AML-193 (cell line): ENCODE results near the gene HYDIN.
"Not testable (repeated sequence)": the region's sequence is repeated elsewhere in the genome, so short reads cannot be mapped to it uniquely, and the experiment has no call there.

Source experiments
- DNase-seq, 2 experiments: peaks; one replicate each; lab custom pipeline; 2025; lab: John Stamatoyannopoulos, UW

HYDIN gene

DNA sequence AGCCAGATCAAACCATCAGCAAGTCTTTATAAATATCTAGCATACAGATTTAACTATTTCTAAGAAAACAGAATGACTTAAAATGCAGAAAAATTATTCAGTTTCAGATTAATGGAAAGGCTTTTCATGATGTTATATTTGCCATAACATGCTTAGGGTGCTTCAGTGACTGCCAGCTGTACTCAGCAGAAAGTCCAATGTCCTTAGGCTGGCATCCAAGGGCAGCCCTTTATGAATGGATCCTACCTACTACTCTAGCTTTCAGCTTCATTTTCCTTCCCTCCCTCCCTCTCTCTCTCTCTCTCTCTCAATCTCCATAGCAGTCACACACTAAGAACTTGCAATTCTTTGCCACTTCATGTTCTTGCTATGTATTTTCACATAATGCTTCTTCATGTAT is 124.6 kb downstream of the HYDIN start:
- DNase-seq, result not testable (repeated sequence)

DNA sequence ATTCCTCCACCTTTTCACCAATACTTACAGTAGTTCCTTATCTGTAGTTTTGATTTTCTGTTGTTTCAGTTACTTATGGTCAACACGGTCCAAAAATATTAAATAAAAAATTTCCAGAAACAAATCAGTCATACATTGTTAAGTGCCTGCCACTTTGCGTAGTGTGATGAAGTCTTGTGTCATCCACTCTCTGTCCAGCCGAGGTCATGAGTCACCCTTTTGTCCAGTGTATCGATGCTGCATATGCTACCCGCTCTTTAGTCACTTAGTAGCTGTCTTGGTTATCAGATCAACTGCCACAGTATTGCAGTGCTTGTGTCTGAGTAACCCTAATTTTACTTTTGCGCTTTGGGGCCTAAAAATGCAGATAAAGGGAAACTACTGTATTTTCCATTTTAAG is 146.9 kb downstream of the HYDIN start:
- not testable (repeated sequence) for DNase-seq

DNA sequence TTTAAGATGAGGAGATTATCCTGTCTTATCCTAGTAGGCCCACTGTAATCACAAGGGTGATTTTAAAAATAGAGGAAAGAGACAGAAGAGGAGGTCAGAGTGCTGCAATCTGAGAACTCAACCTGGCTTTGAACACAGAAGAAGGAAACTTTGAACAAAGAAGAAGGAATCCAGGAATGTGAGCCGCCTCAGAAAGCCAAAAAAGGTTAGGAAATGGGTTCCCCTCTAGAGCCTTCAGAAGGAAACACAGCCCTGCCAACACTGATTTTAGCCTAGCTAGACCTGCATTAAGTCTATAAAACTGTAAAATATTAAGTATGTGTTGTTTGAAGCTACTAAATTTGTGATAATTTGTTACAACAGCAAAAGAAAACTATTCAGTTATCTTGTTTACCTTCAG is 149.7 kb downstream of the HYDIN start:
- DNase-seq, result not testable (repeated sequence)

DNA sequence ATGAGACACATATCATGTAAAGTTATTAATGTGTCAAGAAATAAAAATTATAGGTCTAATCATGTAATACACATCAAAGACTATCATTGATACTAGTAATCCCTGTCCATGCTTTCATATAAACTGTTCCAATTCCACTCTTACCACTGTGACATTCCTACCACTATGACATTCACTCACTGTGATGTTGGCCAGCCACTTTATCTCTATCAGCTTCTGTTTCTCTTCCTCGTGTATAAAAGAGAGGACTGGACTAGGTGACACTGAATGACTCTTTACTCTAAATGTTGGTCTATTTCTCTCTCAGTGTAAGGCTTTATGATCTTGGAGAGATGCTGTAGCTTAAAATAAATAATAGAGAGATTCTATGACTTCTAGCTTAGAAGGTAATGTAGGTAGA is 150.3 kb downstream of the HYDIN start:
- DNase-seq, result not testable (repeated sequence)

DNA sequence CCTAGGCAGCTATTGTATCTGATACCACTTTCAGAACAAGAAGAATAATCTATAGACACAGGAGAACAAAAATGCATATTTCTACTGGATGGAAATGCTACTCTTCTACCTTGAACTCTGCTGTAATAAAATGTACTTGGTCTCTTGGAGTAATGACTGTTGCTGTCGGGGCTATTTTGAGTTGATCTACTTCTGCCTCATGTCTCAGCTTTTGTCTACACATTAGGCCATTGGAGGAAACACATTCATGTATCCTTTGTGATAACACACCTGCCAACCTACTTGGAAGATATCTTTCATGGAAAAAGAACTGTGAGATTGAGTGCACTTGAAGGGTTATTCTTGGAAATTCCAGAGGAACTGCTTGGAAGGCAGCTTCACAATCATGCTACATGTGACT is 159.9 kb downstream of the HYDIN start:
- not testable (repeated sequence) for DNase-seq

DNA sequence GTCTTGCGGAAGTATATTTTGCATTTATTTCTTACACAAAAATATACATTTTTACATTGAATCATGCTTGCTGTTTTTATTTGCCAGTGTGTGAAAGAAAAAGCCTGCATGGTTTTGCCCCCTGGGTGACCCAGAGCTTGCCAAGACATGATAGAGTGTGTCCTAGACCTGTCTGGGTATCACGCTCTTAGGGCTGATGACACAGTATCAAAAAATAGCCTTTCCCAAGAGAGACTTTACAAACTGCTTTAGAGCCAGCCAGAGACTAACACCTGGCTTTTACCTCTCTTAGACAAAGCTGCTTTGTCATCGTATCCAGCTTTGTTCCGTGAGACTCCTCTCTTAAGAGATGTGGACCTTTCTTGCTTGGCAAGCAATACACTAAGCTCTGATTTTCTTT is 160.7 kb downstream of the HYDIN start:
- DNase-seq, result not testable (repeated sequence)

DNA sequence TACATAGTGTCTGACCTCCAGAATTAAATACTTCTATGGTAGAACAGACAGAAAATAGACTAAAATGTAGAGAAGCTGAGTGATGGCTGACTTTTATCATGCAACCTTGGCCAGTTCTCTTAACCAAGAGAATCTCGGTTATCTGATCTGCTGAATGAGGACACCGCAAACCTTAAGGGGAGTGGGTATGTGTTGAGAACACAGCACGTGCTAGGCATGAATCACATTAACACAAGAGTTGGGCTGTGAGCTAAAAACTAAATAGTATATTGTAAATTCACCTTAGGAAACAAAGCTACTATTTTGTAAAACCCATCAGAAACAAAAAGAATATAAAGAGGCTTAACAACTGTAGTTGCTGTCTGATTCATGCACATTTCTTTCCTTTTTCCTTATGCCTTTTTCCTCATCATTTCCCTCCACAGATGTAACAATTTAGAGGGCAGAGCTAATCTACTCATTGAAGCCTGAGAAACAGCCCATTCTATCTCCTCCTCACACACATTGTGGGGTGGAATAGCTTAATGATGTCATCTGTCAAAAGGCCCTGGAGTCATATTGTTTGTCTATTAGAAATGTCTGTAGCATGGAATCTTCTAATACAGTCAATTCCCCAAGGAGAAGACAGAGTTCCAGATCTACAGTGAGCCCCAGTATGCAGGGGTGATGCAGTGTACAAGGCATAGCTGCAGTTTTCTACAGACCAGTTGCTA is 176.5 kb downstream of the HYDIN start:
- DNase-seq, result not testable (repeated sequence)

DNA sequence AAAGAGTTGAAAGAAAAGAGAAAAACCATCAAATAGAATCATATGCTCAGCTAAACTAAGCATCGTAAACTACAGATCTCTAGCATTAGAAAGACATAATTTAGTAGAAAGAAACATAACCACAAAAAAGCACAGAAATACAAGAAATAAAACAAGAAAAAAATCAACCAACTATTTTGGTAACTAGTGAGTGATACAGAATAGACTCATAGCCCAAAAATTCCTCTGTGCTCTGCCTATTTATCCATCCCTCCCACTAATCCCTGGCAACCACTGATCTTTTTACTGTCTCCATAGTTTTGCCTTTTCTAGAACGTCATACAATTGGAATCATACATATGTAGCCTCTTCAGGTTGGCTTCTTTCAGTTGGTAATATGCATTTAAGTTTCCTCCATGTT is 180.2 kb downstream of the HYDIN start:
- DNase-seq, result not testable (repeated sequence)

DNA sequence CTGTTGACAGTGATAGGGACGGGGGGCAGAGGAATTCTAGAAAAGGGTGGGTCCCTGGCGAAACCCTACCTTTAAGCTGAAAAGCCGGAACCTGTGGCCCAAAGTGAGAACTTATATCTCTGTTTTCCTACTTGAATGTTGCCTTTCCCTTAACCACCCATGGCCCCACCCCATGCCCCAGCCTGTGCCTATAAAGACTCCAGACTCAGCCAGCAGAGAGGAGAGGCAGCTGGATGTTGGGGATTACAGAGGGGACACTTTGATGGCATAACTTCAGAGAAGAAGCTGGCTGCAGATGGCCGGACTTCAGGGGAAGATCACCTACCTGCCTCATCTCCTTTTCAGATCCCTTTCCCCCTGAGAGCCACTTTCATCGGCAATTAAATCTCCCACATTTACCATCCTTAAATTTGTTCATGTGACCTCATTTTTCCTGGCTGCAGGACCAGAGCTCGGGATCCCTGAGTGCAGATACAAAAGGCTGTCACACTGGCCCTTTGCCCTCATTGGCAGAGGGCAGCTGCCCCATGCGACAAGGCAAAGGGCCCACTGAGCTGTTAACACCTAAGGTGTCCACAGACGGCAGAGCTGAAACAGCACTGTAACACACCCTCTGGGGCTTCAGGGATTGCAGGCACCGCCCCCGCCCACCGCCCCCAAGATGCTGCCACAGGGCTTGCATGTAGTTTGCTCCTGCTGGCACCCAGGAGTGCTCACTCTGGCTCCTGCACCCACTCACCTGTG is 191.0 kb downstream of the HYDIN start:
- DNase-seq, result not testable (repeated sequence)

DNA sequence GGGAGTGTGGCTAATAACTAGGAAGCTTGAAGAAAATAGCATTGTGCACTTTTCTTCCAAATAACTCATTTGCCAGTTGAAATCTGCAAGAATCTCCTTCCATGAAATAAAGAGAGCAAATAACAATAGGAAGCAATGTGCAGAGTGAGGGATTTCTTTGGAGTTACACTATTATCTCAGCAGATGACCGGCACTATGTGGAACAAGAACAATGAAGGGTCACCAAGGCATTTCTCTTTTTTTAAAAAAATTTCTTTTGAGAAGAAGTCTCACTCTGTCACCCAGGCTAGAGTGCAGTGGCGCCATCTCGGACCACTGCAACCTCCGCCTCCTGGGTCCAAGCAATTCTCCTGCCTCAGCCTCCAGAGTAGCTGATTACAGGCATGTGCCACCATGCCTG is 192.1 kb downstream of the HYDIN start:
- not testable (repeated sequence) for DNase-seq

DNA sequence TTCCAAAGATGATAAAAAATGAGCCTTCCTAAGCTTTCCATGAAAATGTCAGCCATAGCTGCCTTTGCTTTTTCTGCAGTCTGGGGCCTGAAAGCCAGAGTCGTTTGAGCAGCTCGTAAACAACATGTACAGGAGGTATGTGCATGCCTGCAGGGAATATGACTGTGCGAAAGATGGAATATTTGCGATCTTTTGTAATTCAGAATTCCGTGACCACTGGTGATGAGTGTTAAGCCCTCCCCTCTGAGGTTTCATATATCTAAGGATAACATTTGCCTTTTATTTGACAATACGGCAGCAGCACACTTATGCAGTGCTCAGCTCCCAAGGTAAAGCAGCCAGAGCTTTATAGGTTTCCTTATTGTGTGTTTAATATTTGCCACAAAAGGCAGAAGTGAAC is 192.5 kb downstream of the HYDIN start:
- DNase-seq, result not testable (repeated sequence)

DNA sequence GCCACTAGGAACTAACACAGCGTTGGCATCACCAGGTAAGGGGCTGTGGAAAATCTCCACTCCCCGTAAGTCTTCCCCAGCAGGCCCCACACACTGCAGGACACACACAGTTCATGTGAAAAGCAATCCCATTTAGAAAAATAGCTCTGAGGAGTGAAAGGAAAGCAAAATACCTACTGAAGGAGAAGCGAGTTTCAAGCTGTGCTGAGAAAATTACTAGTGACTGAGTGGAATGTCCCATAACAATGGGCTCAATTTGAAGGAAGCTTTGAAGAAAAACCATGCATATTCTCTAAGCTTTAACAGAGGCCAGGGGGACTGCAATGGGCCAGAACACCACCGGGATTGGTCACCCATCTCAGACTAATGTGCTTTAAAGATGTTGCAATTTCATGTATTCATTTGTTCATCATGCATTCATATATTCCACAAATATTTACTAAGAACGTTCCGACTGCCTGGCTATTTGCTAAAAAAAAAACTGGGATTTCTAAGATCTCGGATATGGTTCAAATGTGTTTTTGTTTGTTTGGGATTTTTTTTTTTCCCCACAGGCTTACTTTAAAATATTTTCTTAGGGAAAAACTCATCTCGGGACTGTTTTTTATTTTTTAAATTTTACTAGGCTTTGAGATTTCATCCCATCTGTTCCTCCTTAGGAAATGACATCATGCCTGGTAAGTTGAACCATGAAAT is 202.3 kb downstream of the HYDIN start:
- DNase-seq, result not testable (repeated sequence)

DNA sequence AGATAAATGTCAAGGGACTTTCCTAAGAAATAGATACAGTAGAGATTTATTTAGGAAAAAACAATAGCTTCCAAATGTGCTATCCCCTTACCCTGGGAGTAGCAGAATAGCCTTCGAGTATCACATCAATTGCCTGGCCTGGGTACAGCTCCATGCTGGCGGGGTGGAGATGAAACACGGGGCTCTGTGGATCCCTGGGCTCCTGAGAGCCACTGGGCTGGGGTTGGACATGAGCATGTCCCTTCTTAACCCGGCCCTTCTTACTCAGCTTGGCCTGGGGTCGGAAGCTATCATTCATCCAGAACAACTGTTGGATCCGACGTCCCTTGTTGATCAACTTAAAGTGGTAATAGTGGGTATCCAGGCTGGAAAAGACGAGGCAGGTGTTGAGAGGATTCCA is 203.0 kb downstream of the HYDIN start:
- not testable (repeated sequence) for DNase-seq

DNA sequence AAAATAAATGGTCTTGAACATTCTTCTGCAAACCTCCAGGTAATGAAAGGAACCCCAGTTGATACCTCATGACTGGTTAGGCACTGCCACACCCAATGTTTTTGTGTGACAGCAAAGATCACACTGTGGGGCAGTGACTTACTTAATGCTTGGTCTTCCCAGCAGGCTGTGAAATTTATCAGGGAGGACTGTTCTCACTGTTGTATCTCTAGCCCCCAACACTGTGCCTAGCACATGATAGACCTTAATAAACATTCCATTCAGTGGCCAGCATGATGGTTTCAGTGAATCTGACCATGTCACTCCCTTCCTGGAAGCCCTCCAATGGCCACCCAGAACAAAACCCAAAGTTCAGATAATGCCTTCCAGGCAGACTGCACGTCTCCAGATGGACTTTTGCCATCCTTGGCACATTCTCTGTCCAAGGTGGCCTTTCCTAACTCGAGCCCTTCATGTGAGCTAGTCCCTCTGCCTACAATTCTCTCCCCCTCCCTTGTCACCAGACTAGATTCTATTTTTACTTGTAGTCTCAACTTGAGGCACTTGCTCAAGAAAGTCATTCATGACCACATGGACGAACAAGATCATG is 206.6 kb downstream of the HYDIN start:
- DNase-seq, result not testable (repeated sequence)

DNA sequence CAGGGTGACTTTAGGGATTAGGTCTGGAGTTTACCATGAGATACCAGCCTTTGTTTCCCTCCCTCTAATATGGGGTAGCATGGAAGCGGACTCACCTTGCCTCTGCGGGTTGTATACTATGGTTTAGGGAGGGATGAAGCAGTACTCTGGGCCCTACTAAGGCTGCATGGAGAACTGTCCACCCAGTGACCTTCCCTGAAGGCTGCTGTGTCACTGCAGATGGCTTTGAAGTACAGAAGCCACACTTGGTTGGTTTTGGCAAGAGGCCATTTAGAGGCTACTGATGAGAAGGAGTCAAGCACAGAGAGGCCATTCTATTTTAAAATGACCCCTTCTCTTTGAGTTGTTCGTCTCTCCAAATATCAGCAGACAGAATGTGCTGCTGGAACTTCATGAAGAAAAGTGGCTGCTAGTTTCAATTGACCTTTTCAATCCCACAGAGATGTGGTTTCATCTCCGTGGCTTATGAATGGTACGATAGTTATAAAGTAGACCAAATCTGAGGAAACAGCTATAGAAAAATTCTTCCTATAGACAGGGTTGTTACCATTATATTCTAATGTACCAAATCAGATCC is 208.5 kb downstream of the HYDIN start:
- not testable (repeated sequence) for DNase-seq

DNA sequence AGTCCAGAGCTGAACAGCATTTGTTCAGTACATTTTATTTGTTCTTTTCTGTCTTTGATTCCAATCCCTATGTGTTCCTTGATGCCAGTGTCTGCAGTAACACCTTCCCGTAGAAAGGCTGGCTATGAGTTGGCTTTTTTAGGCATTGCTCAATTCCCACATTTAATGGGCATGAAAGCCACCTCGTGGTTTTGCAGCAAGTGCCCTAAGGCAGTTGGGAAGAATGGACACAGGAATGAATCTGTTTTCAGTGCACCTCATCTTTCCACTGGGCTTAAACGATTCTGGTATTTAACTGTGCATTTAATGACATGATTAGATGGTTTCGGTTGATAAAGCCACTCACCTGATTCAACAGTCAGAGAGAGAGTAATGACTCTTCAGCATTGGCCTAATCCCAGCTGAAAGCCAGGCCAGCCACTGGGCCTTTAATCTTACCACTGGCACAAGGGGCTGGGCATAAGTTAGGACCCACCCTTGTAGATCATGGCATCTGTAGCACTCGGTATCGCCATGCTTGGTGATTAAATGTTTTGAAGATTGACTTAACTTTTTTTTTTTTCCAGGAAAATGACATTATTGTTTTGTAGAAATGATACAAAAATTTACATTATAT is 211.3 kb downstream of the HYDIN start:
- DNase-seq, result not testable (repeated sequence)

DNA sequence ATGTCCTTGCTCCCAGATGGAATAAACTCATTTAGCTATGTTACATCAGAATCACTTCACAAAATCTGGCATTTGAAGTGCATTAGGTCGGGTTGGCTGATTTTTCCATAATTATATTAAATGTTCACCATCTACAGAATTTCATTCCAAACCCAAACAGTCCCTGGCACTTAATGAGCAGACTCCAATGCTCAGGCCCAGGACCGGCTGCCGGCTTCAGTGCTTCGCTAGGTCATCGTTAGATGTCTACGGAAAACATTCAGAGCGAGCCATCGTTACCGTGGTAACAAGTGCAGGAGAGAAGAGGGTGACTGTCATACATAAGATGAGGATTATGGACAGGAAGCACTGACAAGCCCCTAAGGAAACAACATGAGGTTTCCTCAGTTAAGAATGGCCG is 215.1 kb downstream of the HYDIN start:
- not testable (repeated sequence) for DNase-seq

DNA sequence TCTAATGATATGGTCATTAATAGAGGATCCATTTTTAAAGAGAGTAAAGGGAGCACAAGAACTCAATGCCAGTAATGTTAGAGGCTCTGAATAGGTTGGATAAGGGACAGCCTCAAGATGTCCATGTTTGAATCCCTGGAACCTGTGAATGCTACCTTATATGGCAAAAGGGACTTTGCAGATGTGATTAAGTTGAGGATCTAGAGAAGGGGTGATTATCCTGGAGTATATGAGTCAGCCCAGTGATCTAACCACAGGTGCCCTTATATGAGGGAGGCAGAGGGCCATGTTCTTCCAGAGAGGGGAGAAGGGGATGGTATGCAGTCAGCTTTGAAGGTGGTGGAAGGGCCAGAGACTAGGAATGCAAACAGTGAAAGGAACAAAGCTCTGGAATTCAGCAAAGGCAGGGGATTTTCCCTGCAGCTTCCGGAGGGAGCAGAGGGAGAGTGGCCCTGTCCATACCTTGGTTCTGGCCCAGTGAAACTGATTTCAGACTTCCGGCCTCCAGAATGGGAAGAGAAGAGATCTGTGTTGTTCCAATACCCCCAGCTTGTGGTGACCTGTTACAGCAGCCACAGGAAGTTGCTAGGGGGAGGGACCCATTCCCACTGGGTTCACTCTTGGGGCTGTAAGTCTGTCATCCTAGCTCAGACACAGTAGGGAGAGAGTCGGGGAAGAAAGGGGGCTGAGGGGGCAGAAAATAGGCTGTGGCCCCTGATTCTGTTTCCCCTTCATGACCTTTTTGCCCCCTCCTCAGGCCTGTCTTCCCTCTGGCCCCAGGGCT is 220.9 kb downstream of the HYDIN start:
- not testable (repeated sequence) for DNase-seq

DNA sequence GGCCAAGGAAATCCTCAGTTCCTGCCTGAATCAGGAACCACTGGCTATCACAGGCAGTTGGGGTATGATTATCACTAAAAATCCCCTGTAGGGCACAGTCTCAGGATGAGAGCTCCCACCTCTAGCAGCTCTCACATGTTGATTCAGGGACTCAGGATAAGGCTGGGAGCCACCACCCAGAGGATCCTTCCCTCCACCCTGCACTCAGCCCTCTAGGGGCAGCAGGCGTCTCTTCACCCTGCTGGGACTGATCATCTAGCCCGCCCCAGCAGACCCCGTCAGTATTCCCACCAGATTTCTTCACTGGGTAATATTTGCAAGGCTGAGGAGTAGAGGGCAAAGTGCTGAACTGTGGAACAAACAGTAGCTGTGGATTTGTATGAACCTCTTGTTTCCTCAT is 224.0 kb downstream of the HYDIN start:
- not testable (repeated sequence) for DNase-seq

DNA sequence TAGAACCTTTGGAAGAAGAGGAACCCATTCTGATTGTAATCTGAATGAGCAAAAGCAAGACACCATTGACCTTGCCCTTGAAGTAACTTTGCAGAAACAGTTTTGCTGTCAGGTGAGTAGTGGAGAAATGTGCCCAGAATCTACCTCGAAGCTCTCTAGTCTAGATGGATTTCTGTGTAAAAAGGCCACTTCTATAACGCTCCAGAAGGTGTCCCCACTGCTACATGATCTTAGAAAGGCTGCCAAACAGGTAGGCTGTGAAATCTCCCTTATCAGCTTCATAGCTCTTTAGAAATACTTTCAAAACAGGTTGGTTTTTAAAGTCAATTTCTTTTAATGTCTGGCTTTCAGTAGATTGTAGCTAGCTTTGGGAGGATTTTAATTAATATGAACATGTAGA is 230.8 kb downstream of the HYDIN start:
- DNase-seq, result not testable (repeated sequence)

DNA sequence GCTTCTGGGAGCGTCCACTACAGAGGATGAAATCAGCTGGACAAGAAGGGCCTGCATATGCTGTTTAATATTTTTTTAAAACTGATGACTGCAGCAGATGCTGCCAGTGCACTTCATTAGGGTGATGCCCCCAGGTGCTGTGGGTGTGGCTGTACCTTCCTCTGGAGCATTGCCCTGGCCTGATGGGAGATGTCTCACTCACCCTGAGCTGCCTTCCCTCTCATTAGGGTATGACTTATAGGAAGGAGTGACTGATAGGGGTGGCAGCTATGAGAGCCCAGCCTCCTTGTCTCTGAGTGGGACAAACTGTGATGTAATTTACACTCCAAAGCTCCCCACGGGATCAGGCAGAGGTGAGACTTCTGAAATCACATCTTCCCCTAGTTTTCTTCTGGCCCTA is 234.7 kb downstream of the HYDIN start:
- not testable (repeated sequence) for DNase-seq
